22Rv1 (cell line): ENCODE measurements around the gene OXCT1.
A peak's percentile ranks its signal among the peaks of the same experiment; 100 is the strongest.

Experiments used
- H3K27ac ChIP-seq: fragments of 450-650 bp; 2 replicates; pipeline ENCODE4 v1.5.1; 2017
- CTCF ChIP-seq: fragments of 450-650 bp; IDR thresholded peaks from 2 replicates; pipeline ENCODE4 v1.5.1; 2017; ENCODE audit warnings: mild to moderate bottlenecking
- ZFX ChIP-seq: fragments of 450-650 bp; IDR thresholded peaks from 2 replicates; pipeline ENCODE4 v1.6.1; 2017; ENCODE audit warnings: antibody characterized with exemption, borderline replicate concordance

The OXCT1 gene

GRCh38 chr5:41695920-41696582 lies 174.2 kb downstream of the OXCT1 start:
- TF ChIP-seq ZFX = no peak
- TF ChIP-seq CTCF = peak; percentile 60

GRCh38 chr5:41686767-41687166 lies 183.5 kb downstream of the OXCT1 start:
- no peak for TF ChIP-seq CTCF
- TF ChIP-seq ZFX = no peak
- no peak overlapping the region for H3K27ac ChIP-seq

More at GRCh38 chr5:41695920-41696582, 174.2 kb downstream of the OXCT1 start:
- no peak overlapping the region for H3K27ac ChIP-seq

GRCh38 chr5:41686191-41686590 lies 184.0 kb downstream of the OXCT1 start:
- TF ChIP-seq ZFX = no peak
- no peak overlapping the region for H3K27ac ChIP-seq

GRCh38 chr5:41683181-41683580 lies 187.0 kb downstream of the OXCT1 start:
- no peak for TF ChIP-seq CTCF
- no peak overlapping the region for H3K27ac ChIP-seq

- TF ChIP-seq CTCF (no peak), ZFX (no peak)
- no peak overlapping the region for H3K27ac ChIP-seq
Measured at GRCh38 chr5:41682641-41683040, 187.6 kb downstream of the OXCT1 start.

- H3K27ac ChIP-seq = no peak overlapping the region
- no peak for TF ChIP-seq ZFX
- TF ChIP-seq CTCF = no peak
Measured at GRCh38 chr5:41681840-41682239, 188.4 kb downstream of the OXCT1 start.
